GM04504 (cell line): ENCODE results near the gene TMEM41B.
"Not testable (repeated sequence)": the region's sequence is repeated elsewhere in the genome, so short reads cannot be mapped to it uniquely, and the experiment has no call there.

ENCODE experiments used
- DNase-seq: peaks from one replicate; pipeline ENCODE4 v3.0.0-alpha.2; 2012; ENCODE audit warnings: low read depth

TMEM41B gene, protein sequence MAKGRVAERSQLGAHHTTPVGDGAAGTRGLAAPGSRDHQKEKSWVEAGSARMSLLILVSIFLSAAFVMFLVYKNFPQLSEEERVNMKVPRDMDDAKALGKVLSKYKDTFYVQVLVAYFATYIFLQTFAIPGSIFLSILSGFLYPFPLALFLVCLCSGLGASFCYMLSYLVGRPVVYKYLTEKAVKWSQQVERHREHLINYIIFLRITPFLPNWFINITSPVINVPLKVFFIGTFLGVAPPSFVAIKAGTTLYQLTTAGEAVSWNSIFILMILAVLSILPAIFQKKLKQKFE

DNA sequence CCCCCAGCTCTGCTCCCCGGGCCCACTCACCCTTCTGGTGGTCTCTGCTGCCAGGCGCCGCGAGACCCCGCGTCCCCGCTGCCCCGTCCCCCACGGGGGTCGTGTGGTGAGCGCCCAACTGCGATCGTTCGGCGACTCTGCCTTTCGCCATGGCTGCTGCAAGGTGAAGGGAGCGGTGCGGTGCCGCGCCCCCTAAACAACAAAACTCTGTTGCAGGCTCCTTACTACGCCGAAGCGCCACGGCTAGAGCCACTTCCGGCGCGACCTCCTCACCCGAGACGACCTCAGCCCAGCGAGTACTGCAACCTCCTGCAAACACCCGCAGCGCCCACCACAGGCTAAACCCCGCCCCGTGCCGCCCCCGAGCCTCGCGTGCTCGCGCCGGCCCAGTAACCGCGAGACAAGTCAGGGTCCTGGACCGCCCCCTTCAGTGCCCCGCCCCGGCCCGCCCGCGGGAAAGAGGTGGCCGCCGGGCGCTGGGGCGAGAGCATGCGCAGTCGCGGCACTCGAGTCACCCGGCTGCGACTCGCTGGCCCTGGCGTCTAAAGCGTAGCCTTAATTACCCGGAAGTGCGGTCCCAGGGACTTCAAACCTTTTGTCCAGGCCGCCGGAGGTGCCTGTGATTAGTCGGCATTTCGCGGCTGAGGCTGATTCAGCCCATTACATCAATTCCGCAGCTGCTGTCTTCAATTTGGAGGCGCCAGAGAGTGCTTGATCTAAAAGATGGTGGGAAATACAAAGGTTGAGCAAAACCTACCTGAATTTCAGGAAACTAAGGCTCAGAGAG lies at the start of gene TMEM41B:
Gene TMEM41B, minus strand, starts transcription at position 303 of the 787 bp plus-strand sequence. Its CDS starts 152 bp downstream, at position 151.
- DNase-seq = peak; percentile 98

DNA sequence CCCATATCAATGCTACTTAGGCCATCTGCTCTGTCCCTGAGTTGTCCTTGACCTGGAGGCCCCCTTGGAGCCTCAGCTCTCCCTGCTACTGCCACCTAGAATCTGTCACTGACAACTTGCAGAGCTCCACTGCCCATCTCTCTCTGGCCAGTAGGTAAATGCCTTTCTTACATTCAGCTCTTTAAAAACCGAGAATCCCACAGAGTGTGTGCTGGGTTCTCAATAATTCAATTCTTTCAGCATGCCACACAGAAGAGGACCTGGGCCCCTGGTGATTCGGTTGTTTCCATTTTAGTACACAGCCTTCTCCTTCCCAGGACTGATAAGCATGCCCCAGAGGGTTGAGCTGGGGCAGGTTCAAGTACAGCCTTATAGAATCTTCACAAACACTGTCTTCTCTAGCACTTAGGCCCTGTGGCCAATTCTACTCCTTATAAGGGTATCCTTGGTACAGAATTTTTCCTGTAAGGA lies 48.0 kb upstream of the TMEM41B start:
- DNase-seq = no peak

DNA sequence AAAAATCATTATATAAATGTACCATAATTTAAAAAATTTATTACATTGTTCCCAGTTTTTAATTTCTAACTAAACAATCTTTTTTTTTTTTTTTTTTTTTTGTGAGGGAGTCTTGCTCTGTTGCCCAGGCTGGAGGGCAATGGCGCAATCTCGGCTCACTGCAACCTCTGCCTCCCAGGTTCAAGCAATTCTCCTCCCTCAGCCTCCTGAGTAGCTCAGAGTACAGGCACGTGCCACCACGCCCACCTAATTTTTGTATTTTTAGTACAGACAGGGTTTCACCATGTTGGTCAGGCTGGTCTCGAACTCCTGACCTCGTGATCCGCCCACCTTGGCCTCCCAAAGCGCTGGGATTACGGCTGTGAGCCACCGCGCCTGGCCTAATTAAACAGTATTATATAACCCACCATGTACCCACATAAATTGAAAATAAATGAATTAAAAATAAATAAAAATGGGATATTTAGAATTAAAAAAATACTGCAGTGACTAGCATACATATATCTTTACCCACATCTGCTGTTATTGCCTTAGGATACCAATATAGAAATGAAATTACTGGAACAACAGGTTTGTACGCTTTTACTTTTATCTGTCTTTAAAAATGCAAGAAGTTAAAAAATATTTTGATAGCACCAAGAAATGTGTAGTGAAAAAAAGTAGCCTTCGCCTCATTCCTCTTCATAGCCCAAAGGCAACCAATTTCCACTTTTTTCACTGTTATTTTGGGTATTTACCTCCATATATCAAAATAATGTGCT lies 46.6 kb upstream of the TMEM41B start:
- DNase-seq = not testable (repeated sequence)

DNA sequence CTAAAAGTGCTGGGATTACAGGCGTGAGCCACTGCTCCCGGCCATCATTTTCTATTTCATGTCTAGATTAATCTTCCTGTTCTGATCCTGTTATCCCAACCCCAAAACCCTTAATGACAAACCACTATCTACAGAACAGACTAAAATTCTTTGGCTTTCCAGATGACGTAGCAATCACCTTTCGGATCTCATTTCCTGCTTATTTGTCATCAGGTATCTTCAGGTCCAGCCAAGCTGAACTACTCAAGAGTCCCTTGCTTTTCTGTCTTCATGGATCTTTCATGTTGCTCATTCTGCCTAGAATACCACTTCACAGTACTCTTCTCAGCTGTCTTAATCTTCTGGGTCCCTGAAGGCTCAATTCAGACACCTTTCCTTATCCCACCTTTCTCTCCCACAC lies 42.6 kb upstream of the TMEM41B start:
- no peak for DNase-seq

DNA sequence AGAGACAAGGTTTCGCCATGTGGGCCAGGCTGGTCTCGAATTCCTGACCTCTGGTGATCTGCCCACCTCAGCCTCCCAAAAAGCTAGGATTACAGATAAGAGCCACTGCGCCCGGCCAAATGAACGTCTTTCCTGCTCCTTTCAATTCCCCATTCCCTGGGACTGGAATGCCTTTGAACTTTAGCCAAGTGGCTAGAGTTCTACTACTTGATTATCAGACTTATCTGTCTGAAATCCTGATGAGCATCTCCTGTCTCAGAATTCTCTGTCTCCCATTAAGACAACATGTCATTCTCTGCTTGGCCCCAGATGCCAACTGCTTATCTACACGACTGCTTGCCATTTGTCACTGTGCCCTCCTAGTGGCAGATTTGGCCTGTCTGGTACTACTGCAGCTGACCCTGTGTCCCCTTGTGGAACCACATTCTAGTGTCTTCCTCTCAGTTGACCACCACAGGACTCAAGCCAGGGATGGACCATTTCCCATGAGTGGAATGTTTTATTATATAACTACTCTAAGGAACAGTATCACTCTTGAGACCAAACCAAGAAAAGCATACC lies 37.0 kb upstream of the TMEM41B start:
- no peak for DNase-seq

DNA sequence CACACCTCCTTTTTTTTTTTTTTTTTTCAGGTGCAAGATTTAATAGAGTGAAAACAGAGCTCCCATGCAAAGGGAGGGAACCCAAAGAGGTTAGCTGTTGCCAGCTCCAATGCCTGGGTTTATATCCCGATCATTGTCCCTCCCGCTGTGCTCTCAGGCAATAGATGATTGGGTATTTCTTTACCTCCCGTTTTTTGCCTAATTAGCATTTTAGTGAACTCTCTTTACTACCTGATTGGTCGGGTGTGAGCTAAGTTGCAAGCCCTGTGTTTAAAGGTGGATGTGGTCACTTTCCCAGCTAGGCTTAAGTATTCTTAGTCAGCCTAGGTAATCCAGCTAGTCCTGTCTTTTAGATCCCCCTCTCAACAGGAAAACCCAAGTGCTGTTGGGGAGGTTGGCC lies 33.4 kb upstream of the TMEM41B start:
- DNase-seq = not testable (repeated sequence)

DNA sequence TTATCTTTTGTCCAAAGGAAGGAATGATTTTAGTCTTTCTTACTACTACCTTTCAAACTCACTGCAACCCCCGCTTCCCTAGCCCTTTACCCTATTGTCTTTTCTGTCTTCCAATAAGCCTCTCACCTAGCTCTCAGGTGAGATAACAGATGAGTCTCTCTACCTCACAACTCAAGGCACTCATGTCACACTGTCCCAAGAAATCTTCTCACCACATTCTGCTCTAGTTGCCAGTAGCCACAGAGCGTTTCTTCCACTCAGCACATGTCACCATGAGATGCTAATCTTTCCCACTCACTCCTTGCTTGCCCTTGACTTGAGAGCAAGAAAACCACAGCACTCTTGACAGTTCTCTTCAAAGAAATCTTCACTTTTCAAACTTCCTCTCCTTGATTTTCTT lies 32.7 kb upstream of the TMEM41B start:
- DNase-seq = no peak

DNA sequence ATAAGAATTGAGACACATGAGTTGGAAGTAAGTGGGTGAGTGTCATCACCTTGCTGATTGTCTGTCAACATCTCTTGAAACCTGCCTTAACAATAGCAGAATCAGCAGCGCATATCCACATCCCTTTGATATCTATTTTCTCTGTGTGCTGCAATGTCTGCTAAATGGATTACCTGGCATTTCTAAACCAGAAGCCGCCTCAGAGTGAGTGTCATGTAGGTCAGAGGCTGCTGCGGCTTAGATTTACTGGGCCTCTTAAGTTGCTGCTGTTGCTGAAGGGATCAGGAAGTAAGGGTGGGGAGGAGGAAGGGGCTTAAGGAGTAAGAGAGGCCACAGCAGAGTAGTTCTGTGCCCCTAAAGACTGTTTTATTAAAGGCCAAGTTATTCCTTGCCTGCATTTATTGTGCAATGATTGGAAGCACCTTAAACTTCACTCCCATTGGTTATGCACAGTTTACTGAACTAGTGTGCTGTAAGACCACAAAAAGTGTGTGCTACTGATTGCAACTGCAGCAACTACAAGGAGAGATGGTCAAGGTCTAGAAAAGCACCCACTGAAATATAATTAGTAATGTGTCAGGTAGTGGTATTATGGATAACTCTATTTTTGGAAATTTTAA lies 29.8 kb upstream of the TMEM41B start:
- DNase-seq = no peak

DNA sequence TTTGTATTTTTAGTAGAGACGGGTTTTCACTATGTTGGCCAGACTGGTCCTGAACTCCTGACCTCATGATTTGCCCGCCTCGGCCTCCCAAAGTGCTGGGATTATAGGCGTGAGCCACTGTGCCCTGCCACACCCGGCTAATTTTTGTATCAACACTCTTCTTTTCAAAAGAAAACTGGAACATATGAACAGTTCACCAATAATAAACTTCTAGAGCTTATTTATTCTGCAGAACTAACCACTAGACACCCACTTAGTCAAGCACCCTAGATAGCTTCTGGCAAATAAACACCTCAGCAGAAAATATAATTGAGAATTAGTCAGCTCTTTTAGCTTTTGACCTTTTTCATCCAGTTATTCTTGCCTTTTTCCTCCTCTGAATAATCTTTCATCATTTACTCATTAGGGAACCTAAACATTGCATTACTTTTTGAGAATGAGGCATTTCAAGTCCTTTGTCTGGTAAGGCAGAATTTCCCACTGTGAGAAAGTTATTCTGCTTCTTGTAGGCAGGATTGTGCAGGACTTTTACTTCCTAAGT lies 27.3 kb upstream of the TMEM41B start:
- no peak for DNase-seq

DNA sequence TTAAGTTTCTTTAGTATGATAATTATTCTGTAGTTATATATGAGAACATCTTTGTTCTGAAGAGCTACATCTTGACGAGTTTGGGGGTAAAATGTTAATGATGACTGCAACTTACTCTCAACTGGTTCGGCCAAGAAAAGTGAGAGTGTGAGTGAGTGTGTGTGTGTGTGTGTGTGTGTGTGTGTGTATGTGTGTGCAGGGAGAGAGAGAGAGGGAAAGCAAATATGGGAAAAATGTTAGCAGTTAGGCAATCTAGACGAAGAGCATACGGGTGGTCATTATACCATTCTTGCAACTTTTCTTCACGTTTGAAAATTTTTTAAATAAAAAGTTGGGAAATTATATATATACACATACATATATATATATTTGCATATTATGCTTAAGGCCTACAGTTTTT lies 18.3 kb upstream of the TMEM41B start:
- no peak for DNase-seq

DNA sequence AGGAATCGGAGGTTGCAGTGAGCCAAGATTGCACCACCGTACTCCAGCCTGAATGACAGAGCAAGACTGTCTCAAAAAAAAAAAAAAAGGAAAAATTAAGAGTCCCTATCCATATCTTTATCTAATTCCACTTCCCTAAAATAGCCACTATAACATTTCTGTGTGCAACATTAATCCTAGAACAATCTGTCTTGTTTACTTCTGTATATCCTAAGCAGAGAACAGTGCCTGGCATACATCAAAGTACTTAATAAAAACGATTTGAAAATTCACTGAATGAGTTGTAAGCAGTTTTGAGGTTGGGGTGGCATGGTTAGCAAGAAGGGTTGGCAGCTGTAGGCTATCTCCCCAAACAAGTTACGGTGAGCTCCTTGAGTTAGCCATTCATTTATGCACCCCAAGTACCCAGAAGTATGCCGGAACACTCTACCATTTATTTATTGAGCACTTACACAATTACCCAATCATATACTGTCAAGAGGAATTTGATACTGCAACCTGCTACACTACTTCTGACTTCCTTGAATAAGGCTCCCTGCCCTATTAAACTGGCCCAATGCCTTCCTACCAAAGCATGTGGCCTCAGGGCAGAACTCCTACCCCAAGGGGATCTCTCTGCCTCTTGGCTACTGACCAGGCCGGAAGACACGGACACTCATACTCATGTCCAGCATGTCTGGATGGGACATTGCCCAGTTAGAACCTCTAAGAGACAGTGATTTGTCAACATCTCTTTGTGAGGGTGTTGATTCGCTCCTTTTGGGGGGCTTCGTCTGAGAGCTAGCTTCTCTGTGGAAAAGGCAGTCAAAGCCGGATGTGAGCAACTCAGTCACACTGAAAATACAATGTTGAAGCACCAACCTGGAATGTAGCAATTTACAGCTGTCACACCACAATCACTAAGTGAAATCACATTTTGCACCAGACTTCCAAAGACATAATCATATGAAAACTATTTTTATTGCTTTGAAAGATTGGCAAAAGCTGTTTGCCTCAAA lies 16.3 kb upstream of the TMEM41B start:
- peak; percentile 93 for DNase-seq

DNA sequence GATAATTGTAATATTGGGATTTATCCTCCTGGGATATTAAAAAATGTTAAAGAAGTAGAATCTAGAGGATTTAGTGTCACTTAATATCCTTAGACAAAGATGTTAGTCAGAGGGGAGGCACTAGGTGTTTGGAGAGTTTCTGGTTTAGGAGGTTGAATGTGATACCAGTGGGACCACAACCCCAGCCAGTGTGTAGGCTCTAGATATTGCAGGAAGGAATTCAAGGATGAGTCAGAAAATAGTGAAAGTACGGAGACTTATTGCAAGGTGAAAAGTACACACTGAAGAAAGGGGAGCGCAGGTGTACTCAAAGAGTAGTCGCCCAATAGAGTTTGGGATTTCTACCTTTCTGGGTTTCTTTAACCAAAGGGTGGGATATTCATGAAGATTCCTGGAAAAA lies 5.7 kb upstream of the TMEM41B start:
- DNase-seq = no peak

DNA sequence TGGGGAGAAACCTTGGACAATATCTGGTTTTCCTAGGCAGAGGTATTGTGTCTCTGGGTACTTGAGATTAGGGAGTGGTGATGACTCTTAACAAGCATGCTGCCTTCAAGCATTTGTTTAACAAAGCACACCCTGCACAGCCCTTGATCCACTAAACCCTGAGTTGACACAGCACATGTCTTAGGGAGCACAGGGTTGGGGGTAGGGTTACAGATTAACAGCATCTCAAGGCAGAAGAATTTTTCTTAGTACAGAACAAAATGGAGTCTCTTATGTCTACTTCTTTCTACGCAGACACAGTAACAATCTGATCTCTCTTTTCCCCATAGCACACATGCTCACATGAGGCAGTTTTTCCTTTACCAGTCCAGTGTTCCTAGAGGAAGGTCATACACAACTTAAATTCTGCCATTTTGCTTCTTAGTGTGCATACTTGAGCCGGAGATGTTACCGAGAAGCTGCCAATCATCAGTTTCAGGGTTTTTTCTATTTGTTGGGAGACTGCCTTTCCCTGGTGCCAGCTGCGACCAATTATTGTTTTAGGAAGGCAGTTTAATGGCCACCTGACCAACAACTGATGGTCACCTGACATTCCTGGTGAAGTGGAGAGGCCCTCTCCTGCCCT lies 5.1 kb upstream of the TMEM41B start:
- DNase-seq = not testable (repeated sequence)

DNA sequence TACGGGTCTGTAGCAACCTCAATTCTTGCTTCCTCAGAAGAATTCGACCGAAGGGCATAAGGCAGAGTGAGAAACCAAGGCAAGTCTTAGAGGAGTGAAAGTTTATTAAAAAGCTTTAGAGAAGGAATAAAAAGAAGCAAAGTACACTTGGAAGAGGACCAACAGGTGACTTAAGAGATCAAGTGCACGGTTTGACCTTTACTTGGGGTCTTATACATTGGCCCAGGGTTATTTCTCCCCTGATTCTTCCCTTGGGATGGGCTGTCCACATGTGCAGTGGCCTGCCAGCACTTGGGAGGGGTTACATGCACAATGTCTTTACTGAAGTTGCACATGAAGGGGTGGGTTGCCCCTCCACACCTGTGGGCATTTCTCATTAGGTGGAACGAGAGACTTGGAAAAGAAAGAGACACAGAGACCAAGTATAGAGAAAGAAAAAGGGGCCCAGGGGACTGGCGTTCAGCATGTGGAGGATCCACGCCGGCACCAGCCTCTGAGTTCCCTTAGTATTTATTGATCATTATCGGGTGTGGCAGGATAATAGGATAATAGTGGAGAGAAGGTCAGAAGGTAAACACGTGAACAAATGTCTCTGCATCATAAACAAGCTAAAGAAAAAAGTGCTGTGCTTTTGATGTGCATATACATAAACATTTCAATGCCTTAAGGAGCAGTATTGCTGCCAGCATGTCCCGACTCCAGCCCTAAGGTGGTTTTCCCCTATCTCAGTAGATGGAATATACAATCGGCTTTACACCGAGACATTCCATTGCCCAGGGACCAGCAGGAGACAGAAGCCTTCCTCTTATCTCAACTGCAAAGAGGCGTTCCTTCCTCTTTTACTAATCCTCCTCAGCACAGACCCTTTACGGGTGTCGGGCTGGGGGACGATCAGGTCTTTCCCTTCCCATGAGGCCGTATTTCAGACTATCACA lies 4.3 kb upstream of the TMEM41B start:
- DNase-seq = not testable (repeated sequence)

DNA sequence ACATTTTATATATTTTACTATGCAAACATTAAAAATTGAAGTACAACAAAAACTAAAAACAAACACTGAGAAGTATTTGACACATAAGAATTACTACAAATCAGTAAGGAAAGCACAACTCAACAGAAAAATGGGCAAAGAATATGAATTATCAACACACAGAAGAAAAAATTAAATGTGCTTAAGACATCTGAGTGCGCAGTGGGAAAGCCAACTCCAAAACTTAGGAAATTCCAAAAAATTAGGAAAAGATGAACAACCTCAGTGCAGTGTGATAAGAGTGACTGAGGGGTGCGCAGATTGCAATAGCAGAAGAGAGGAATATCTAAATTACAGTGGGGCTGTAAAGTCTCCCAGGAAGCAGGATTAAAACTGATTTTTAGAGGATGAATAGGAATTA lies 1.9 kb upstream of the TMEM41B start:
- no peak for DNase-seq

DNA sequence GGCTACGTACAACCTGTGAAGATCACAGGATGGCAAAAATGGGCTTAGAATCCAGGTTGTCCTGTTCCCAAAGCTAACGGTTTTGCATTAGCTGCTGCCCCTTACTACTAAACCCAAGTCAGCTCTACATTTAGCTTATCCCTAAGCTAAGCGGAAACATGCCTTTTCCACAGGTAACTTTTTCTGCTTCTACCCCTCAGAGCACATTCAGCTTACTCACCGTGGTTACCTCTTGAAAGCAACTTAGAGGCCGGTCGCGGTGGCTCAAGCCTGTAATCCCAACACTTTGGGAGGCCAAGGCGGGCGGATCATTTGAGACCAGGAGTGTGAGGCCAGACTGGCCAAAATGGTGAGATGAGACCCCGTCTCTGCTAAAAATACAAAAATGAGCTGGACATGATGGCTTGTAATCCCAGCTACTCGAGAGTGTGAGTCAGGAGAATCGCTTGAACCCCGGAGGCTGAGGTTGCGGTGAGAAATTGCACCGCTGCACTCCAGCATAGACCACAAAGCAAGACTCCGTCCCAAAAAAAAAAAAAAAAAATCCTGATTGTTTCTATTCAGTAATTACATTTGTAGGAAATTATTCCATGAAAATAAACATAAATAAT lies 790 bp upstream of the TMEM41B start:
- DNase-seq = no peak

DNA sequence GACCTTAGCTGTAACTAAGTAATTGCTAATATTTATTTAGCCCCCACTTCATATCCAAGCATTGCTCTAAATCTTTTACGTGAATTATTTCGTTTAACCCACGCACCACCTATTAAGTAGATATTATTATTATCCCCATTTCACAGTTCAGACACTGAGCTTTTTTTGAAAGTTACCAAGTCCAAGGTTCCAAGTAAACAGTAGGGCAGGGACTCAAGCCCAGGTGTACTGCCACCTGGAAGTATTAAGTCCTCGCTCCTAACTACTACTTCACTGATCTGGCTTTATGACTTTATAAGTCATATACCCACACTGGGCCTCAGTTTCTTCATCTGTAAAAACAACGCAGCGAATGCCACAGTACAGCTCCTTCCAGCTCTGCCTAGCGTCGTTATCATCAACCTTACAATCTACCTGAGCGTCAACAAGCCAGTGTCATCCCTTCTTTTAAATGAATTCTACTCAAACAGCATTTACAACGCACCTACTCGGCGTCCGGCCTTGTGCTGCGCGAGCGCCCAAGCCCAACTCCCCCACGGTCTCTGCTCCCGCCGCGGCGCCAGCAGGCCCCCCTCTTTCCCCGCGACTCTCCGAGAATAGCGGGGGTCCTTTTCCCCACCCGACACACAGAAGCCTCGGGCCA lies 624 bp downstream of the TMEM41B start:
- no peak for DNase-seq
